ENCODE data around the gene MORF4L2. TPM values are rescaled to one million over a fixed set of nuclear protein-coding genes. Genes with fewer than 3 reads are reported as not detected.

MORF4L2 gene
- total RNA-seq, 2 experiments from 2014 or later, result 165 to 257 TPM

DNA sequence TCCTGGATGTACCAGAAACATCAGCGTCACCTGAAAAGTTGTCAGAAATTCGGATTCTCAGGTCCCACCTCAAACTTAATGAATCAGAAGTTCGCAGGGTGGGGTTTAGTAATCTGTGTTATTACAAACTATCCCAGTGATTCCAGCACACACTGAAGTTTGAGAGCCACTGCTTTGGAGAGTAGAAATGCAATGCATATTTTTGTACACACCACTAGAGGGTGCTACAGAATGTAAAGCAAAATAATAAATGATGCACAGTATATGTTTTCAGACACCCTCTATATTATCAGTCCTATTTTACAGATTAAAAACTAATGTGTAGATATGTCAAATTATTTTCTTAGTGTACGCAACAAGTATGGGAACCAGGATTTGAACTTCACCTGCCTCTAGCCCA lies 2.4 kb upstream of the MORF4L2 start:
- Histone ChIP-seq H3K9me3 (ENCODE audit: low read length) (no peaks in the 10 kb centered on the region), H3K4me3 (ENCODE audit: low read depth, low read length, poor library complexity, severe bottlenecking) (no peak overlapping the region), H3K4me1 (ENCODE audit: insufficient read depth, low read length, poor library complexity, severe bottlenecking) (peaks cover 16% of the 10 kb centered on the region), H3K36me3 (ENCODE audit: insufficient read depth, low read length) (peaks cover 17% of the 10 kb centered on the region), H3K9me2 (ENCODE audit: insufficient read depth, low read length) (no peaks in the 10 kb centered on the region), H3K4me2 (ENCODE audit: low read length) (peak overlapping the region; percentile 82), H3K79me2 (ENCODE audit: insufficient read depth, low read depth, low read length) (peaks cover 31% of the 10 kb centered on the region), H2AFZ (ENCODE audit: low read length) (no peak overlapping the region), H4K20me1 (ENCODE audit: insufficient read depth, low read length) (0 out of 2 replicates have a peak, but pooled peaks cover 5% of the 10 kb centered on the region), H3K27ac (ENCODE audit: low read depth, low read length, poor library complexity, severe bottlenecking) (peak overlapping the region; percentile 90)
- no peak for TF ChIP-seq EZH2phosphoT487 (IDR thresholded peaks at IDR 0.05; ENCODE audit: borderline replicate concordance, low read depth, low read length)
- peak; percentile 80 for TF ChIP-seq CTCF (conservative IDR thresholded peaks at IDR 0.05; ENCODE audit: low read length)
- DNase-seq (ENCODE audit: low spot score), result peak; percentile 59
- intact Hi-C loops (cut with micrococcal nuclease; ENCODE audit: unreplicated experiment), result loop anchor here (1.0 kb wide), 2 partner anchors 100 to 128 kb away; no protein-coding TSS in a partner anchor
- ChIA-PET CTCF (ENCODE audit: unreplicated experiment) (no interaction called here), POLR2A (no interaction called here)
- no TSS peak for BruUV-seq (replicated peaks)

DNA sequence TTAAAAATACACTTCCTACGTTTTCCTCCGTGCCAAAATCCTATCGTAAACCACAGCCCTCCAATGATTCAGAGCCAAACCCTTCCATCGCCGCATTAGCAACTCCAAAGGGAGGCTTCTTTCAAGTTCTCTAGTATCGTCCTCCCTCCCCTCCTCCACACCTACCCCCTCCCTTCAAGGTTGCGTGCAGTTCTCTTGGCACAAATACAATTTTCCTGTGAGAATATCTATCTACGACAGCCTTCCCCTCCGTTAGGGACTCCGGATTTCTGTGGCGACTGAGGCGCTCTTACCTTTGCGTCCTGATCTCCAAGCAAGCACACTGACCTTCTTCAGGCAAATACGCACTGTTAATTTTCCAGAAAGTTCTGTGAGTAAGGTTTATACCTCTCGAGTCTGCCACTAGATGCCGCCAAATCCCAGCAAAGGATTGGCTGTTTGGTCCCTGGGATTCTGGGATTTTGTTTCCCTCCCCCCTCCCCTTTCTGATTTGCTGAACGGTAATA lies 1.2 kb upstream of the MORF4L2 start:
- TF ChIP-seq CTCF (conservative IDR thresholded peaks at IDR 0.05; ENCODE audit: low read length), result peak; percentile 75
- TF ChIP-seq EZH2phosphoT487 (IDR thresholded peaks at IDR 0.05; ENCODE audit: borderline replicate concordance, low read depth, low read length), result no peak
- Histone ChIP-seq H4K20me1 (ENCODE audit: insufficient read depth, low read length) (0 out of 2 replicates have a peak, but pooled peaks cover 5% of the 10 kb centered on the region), H3K4me2 (ENCODE audit: low read length) (peak overlapping the region; percentile 82), H3K9me2 (ENCODE audit: insufficient read depth, low read length) (no peaks in the 10 kb centered on the region), H3K4me3 (ENCODE audit: low read depth, low read length, poor library complexity, severe bottlenecking) (peak overlapping the region; percentile 92), H3K27ac (ENCODE audit: low read depth, low read length, poor library complexity, severe bottlenecking) (peak overlapping the region; percentile 90), H2AFZ (ENCODE audit: low read length) (peak overlapping the region; percentile 88; the same call in 1 of the 2 replicates), H3K79me2 (ENCODE audit: insufficient read depth, low read depth, low read length) (peaks cover 40% of the 10 kb centered on the region), H3K9me3 (ENCODE audit: low read length) (no peaks in the 10 kb centered on the region), H3K36me3 (ENCODE audit: insufficient read depth, low read length) (peaks cover 23% of the 10 kb centered on the region), H3K4me1 (ENCODE audit: insufficient read depth, low read length, poor library complexity, severe bottlenecking) (peaks cover 16% of the 10 kb centered on the region)
- intact Hi-C loops (cut with micrococcal nuclease; ENCODE audit: unreplicated experiment), result loop anchor here (1.0 to 2.0 kb wide), 5 partner anchors 59 to 479 kb away; partner anchors contain the start of genes FAM199X and TCEAL1
- ChIA-PET POLR2A (no interaction called here), CTCF (ENCODE audit: unreplicated experiment) (no interaction called here)
- no TSS peak for BruUV-seq (replicated peaks)
- DNase-seq (ENCODE audit: low spot score), result peak; percentile 74

DNA sequence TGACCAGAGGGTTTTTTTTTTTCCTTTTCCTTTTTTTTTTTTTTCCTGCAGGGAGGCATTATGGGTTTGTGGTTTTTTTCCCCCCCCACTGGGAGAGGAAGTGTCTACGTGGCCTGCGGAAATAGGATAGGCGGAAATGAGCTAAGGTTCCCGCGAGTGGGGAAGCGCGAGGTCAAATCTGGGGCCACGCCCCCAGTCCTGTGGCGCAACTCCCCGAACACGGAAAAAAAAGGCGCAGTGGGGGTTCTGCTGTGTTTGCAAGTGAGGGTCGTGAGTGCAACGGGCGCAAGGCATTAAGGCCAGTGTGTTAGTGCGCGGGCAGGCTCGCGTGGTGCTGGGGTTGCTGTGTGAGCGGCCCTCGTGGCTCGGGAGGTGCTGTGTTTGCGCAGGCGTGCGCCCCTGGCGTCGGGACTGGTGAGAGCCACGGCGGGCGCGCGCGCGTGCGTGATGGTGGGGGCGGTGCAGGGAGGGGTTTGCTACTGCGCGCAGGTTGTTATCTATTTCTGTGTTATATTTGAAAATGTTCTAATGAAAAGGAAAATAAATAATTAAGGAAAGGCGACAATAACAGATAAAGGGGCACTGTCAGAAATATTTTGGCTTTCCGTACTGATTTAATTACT lies 685 bp upstream of the MORF4L2 start:
- H3K4me3 ChIP-seq (ENCODE audit: low read depth, low read length, poor library complexity, severe bottlenecking), result peak overlapping the region; percentile 92
- TF ChIP-seq CTCF (conservative IDR thresholded peaks at IDR 0.05; ENCODE audit: low read length), result peak; percentile 48
- no peak for TF ChIP-seq EZH2phosphoT487 (IDR thresholded peaks at IDR 0.05; ENCODE audit: borderline replicate concordance, low read depth, low read length)
- H3K4me2 ChIP-seq (ENCODE audit: low read length), result peak overlapping the region; percentile 82
- 0 out of 2 replicates have a peak, but pooled peaks cover 5% of the 10 kb centered on the region for H4K20me1 ChIP-seq (ENCODE audit: insufficient read depth, low read length)
- no peaks in the 10 kb centered on the region for H3K9me2 ChIP-seq (ENCODE audit: insufficient read depth, low read length)
- peak; percentile 84 for DNase-seq (ENCODE audit: low spot score)
- H3K9me3 ChIP-seq (ENCODE audit: low read length), result no peaks in the 10 kb centered on the region
- peaks cover 42% of the 10 kb centered on the region for H3K79me2 ChIP-seq (ENCODE audit: insufficient read depth, low read depth, low read length)
- H3K4me1 ChIP-seq (ENCODE audit: insufficient read depth, low read length, poor library complexity, severe bottlenecking), result peaks cover 16% of the 10 kb centered on the region
- ChIA-PET POLR2A (no interaction called here), CTCF (ENCODE audit: unreplicated experiment) (no interaction called here)
- intact Hi-C loops (cut with micrococcal nuclease; ENCODE audit: unreplicated experiment), result loop anchor here (2.0 kb wide), 3 partner anchors 58 to 480 kb away; partner anchors contain the start of genes FAM199X and TCEAL1
- H2AFZ ChIP-seq (ENCODE audit: low read length), result peak overlapping the region; percentile 88; the same call in 1 of the 2 replicates
- H3K36me3 ChIP-seq (ENCODE audit: insufficient read depth, low read length), result peaks cover 28% of the 10 kb centered on the region
- H3K27ac ChIP-seq (ENCODE audit: low read depth, low read length, poor library complexity, severe bottlenecking), result peak overlapping the region; percentile 90
- TSS peak; percentile 67 for BruUV-seq (replicated peaks)

All from OCI-LY7 (cell line).